BE2C (cell line): ENCODE measurements around the gene DCANP1.

ENCODE experiments used
- DNase-seq: peaks from one replicate; pipeline ENCODE4 v3.0.0-alpha.2; 2020
- H3K27me3 ChIP-seq: fragments of 250-450 bp; sonication (Bioruptor Pico); 2 replicates; pipeline ENCODE4 v1.5.1; 2020; ENCODE audit warnings: mild to moderate bottlenecking
- H3K36me3 ChIP-seq: fragments of 250-450 bp; sonication (Bioruptor Pico); 2 replicates; pipeline ENCODE4 v1.5.1; 2020; ENCODE audit warnings: mild to moderate bottlenecking
- H3K4me1 ChIP-seq: fragments of 250-450 bp; sonication (Bioruptor Pico); 2 replicates; pipeline ENCODE4 v1.5.1; 2020
- H3K4me3 ChIP-seq: 2 replicates; pipeline ENCODE4 v1.5.1; 2011; ENCODE audit warnings: low read depth, low read length
- H3K9me3 ChIP-seq: fragments of 250-450 bp; sonication (Bioruptor Pico); 2 replicates; pipeline ENCODE4 v1.5.1; 2020
- CTCF ChIP-seq: IDR thresholded peaks from 2 replicates; pipeline ENCODE4 v1.5.1; 2012; ENCODE audit warnings: mild to moderate bottlenecking, low read depth, low read length

Gene DCANP1

DNA sequence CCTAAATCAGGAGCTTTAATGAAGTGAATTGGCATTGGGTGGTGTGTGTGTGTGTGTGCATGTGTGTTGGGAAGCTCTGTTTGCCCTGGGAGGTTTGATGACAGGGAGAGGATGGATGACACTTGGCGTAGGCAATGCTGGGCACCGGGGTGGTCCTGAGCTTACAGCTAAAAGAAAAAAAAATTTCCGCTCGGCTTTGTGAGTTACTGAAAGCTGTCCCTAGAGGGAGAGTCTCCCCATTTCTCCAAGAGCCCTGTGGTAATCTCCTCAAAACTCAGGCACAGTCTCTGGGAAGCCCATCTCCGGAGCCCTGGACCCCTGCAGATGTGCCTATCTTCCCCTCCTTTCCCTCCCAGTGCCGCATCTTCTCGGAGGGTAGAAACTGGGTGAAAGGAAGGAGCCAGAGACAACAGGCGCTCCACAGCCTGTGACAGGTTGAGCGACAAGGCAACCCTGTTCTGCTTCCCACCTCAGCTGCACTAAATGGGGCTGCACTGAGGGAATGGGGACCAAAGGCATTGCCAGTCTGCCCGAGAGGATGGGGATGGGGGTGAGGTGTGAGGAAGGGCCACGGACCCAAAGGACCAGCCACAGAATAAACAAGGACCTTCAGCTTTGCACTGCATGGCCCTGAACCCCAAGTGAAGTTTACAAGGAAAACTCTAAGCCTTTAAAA is 40.8 kb upstream of the DCANP1 start:
- DNase-seq: no peak
- Histone ChIP-seq H3K4me3 (no peak overlapping the region), H3K27me3 (no peaks in the 10 kb centered on the region; the same call in 1 of the 2 replicates), H3K36me3 (no peaks in the 10 kb centered on the region), H3K9me3 (no peaks in the 10 kb centered on the region), H3K4me1 (peaks cover 4% of the 10 kb centered on the region)
- TF ChIP-seq CTCF: no peak

DNA sequence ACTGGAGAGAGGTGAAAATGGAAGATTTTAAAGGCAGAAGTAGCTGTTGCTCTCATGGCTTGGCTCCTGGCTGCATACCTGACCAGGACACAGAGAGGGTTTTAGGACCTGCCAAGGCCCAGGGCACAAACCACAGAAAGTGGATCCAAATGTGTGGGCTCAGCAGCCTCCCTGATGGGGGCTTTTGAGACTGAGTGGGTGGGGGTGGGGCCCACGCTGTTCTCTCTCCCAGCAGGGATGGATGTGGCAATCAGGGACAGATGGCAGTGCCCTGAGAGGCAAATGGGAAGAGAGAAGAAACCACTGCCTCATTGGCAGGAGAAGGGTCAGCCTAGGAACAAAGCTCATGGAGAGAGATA is 39.9 kb upstream of the DCANP1 start:
- H3K9me3 ChIP-seq: no peaks in the 10 kb centered on the region
- H3K36me3 ChIP-seq: no peaks in the 10 kb centered on the region
- no peak for DNase-seq
- peaks cover 4% of the 10 kb centered on the region for H3K4me1 ChIP-seq
- no peaks in the 10 kb centered on the region; the same call in 1 of the 2 replicates for H3K27me3 ChIP-seq
- no peak for TF ChIP-seq CTCF
- no peak overlapping the region for H3K4me3 ChIP-seq

DNA sequence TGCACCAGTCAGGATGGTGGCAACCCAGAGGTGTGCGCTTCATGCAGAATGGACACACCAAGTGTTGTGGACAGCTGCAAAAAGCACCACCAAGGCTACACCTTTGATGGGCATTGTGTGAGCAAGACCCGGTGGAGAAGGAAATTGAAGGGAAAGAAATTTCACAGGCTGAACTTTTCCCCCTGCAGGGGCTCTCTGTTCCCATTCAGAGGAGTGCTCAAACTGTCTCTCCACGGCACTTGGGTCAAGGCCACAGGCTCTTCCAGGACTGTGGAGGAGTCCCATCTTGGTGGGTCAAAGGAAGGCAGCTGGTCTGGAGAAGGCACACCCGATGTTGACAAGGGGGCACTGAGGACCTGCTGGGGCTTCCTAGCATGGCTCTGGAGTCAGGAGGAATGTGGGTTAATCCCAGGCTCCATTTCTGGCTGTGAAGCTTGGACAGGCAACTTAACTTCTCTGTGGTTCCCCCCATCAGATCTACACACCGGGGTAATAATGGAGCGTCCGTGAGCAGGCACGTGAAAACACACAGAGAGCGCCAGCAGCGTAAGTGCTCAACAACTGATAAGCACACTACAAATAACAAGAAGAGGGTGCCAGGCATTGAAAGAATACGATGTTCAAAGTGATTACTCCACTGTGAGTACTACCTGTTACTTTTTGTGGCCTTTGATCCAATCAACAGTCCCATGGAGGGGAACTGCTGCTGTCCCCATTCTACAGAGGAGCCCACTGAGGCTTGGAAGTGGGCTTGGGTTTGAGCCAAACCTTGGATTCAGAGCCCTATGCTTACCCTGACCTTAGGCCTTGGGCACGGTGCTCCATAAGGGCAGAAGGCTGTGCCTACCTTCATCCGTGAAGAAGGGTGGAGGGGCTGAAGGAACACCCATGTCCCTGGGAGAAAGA is 39.2 kb upstream of the DCANP1 start:
- no peaks in the 10 kb centered on the region for H3K36me3 ChIP-seq
- no peak for DNase-seq
- H3K27me3 ChIP-seq: no peaks in the 10 kb centered on the region; the same call in 1 of the 2 replicates
- TF ChIP-seq CTCF: no peak
- no peaks in the 10 kb centered on the region for H3K9me3 ChIP-seq
- H3K4me3 ChIP-seq: no peak overlapping the region
- H3K4me1 ChIP-seq: peaks cover 4% of the 10 kb centered on the region

DNA sequence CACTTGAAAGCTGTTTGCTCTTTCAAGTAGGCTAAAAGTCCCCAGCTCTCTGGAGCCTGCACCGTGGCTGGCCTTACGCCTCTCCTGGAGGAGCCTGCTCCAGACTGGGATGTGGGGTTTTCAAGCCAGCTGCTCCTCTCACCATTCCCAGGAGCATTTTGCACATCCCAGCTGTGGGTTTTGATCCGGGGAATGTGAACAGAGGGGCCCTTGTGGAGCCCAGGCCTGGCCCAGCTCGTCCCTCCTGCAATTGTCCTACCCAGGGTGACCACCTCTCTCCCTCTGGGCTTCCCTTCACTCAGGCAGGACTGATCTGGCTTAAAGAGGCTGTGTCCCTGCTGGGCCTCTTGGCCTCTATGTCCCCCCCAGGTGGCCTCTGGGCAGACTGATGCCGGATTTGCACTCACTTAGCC is 37.5 kb upstream of the DCANP1 start:
- Histone ChIP-seq H3K27me3 (no peaks in the 10 kb centered on the region; the same call in 1 of the 2 replicates), H3K36me3 (no peaks in the 10 kb centered on the region), H3K9me3 (no peaks in the 10 kb centered on the region), H3K4me3 (no peak overlapping the region), H3K4me1 (peaks cover 4% of the 10 kb centered on the region)
- no peak for DNase-seq
- no peak for TF ChIP-seq CTCF

DNA sequence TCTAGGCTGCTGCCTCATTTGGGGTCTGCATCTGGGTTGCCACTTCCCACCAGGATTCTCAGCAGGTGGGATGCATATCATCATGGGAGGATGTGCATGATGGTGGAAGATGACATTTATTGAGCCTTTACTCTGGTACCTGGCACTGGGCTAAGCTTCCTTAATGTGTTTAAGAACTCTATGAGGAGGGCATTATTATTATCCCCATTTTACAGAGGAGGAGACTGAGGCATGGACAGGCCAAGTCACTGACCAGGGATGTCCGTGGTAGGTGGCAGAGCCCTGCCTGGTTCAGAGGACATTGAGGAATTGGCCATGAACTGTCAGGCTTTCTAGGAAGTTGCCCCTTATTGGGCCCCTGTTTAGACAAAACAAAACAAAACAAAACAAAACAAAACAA is 36.1 kb upstream of the DCANP1 start:
- TF ChIP-seq CTCF: no peak
- no peak overlapping the region for H3K4me3 ChIP-seq
- no peak for DNase-seq
- H3K36me3 ChIP-seq: no peaks in the 10 kb centered on the region
- no peaks in the 10 kb centered on the region for H3K9me3 ChIP-seq
- H3K27me3 ChIP-seq: no peaks in the 10 kb centered on the region; the same call in 1 of the 2 replicates
- no peaks in the 10 kb centered on the region; the same call in 1 of the 2 replicates for H3K4me1 ChIP-seq
